ENCODE results near the gene LRP1B.

LRP1B gene

DNA sequence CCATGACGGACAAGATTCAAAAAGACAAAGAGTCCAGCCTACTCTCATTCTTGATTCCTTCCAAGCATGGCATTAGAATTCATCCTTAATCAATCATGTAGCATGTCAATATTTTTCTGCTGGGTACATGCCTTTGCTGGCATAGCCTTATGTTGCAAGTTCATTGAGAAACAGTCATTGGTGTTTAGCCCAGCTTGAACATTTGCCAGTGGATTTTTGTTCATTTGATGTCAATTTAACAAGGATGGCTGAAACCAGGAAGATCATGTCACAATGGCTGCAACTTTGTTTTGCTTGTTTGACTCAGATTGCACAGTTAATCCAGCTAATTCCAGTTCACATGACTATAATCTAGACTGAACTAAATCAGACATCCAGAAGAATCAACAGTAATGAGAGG is 1132.2 kb downstream of the LRP1B start:
- ChIA-PET POLR2A (no interaction called here), CTCF (no interaction called here)
- TF ChIP-seq CTCF (IDR thresholded peaks at IDR 0.05; ENCODE audit: control extremely low read depth, extremely low read depth, low read depth, missing control alignments): no peak
- DNase-seq (ENCODE audit: extremely low spot score): no peak

DNA sequence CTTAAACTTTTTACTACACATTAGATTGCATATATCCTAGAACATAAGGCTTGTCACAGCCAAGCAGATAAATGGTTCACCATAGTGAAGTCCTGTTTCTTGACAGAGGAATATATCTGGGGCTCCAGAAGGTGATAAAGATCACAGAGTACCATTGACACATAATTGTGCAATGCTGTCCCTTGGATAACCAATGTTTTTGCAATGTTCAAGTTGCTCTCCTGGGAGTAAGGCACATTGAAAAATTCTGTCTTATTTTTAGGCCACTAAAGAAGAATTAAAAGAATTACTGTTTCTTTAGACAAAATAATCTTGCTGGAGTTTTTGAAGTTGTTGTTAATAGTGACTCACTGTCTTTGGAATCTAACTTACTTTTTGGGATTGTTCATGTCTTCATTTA is 1132.8 kb downstream of the LRP1B start:
- CTCF ChIA-PET: no interaction called here

GRCh38 chr2:140994856-140995255 is 1136.0 kb downstream of the LRP1B start:
- ChIA-PET POLR2A (no interaction called here), CTCF (interaction anchor here (1.3 kb wide), 1 partner anchor 8 kb away, joined by 3 read pairs; no protein-coding TSS in a partner anchor)
- DNase-seq (ENCODE audit: extremely low spot score): no peak
- TF ChIP-seq CTCF (IDR thresholded peaks at IDR 0.05; ENCODE audit: control extremely low read depth, extremely low read depth, low read depth, missing control alignments): no peak

More for the DNA sequence above, 1132.8 kb downstream of the LRP1B start:
- POLR2A ChIA-PET: no interaction called here
- DNase-seq (ENCODE audit: extremely low spot score): no peak
- no peak for TF ChIP-seq CTCF (IDR thresholded peaks at IDR 0.05; ENCODE audit: control extremely low read depth, extremely low read depth, low read depth, missing control alignments)

DNA sequence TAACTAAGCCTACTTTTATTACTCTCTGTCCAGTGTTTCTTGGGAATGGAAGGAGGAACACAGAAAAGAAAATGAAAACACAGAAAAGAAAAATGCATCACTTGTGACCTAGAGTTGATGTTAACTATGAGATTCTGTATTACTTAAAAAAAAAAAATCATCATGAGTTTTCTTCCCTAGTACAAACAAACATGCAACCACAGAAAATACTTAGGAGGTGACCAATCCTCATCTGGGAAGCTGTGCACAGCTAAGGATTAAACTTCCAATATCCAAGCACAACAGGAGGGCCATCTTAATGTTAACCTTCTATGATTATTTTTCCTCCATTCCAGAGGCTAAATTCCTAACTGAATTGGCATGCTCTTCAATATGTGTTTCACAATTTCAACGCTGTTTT is 1140.4 kb downstream of the LRP1B start:
- POLR2A ChIA-PET: no interaction called here
- DNase-seq (ENCODE audit: extremely low spot score): no peak
- CTCF ChIA-PET: no interaction called here
- TF ChIP-seq CTCF (IDR thresholded peaks at IDR 0.05; ENCODE audit: control extremely low read depth, extremely low read depth, low read depth, missing control alignments): no peak

DNA sequence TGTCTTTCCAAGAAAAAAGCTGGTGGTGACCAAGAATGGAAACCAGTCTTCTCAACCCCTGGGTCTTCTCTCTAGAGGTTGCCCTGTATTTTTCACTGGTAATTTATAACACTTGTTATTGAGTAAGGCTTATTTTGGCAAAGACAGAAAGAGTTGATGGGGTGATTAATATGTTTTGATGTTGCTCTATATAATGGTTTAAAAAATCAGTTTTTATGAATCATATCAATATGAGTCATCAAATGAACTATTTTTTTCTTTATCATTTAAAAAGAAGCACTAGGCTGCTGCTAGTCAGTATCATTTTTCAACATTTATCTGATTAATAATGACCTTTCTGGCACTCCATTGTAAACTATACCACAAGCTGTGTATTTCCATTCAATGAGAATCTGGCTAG is 1142.2 kb downstream of the LRP1B start:
- TF ChIP-seq CTCF (IDR thresholded peaks at IDR 0.05; ENCODE audit: control extremely low read depth, extremely low read depth, low read depth, missing control alignments): no peak
- CTCF ChIA-PET: no interaction called here
- POLR2A ChIA-PET: no interaction called here
- DNase-seq (ENCODE audit: extremely low spot score): no peak

DNA sequence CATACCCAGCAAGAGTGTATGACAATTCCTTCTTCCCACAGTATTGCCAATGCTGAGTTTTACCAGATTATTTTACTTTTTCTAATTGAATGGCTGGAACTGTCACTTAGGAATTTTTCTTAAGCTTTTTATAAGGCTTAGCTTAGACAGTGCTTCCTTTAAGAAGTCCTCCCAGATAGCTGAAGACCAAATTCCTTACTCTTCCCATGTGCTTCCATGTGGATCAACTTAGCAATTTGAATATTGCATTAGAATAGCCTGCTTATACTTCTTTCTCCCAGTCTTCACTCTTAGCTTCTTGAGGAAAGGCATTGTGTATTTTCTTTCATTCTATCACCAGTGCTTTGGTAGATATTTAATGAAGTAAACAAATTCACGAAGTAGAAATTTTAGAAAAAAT is 1144.4 kb downstream of the LRP1B start:
- TF ChIP-seq CTCF (IDR thresholded peaks at IDR 0.05; ENCODE audit: control extremely low read depth, extremely low read depth, low read depth, missing control alignments): no peak
- POLR2A ChIA-PET: no interaction called here
- DNase-seq (ENCODE audit: extremely low spot score): no peak
- CTCF ChIA-PET: interaction anchor here (1.5 kb wide), 1 partner anchor 9 kb away, joined by 3 read pairs; no protein-coding TSS in a partner anchor

DNA sequence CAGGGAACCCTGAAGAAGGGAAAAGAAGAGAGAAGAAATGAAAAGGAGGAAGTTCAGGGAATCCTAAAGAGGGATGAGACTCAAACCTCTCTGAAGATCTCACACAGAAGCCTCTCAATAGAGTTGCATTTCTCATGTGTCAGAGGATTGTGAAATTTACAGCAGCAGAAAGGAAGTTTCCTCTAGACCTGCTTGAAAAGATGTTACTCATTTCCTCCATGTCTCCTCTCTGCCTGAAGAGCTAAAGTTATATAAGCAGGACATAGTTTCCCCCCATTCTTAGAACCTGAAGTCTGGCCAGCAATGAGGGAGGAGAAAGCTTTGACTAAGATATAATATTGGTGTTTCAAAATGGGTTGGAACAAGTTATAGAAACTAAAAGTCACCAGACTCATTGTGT is 1155.6 kb downstream of the LRP1B start:
- no peak for TF ChIP-seq CTCF (IDR thresholded peaks at IDR 0.05; ENCODE audit: control extremely low read depth, extremely low read depth, low read depth, missing control alignments)
- POLR2A ChIA-PET: no interaction called here
- DNase-seq (ENCODE audit: extremely low spot score): no peak
- CTCF ChIA-PET: no interaction called here

Measured in GM10248 (cell line).